Measurements from ENCODE around the gene MYO16.

MYO16 gene

DNA sequence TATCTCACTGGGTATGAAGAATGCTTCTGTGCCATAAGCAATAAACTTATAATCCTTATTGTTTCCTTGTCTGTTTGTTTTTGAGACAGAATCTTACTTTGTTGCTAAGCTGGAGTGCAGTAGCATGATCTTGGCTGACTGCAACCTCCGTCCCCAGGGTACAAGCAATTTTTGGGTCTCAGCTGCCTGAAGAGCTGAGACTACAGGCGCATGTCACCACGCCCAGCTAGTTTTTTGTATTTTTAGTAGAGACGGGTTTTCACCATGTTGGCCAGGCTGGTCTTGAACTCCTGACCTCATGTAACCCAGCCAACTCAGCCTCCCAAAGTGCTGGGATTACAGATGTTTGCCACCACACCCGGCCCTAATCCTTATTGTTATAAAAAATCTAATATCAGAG lies 112.5 kb downstream of the MYO16 start:
- no peaks in the 10 kb centered on the region for H3K36me3 Mint-ChIP-seq
- no peak overlapping the region for H3K4me3 Mint-ChIP-seq
- CTCF ChIA-PET: no interaction called here
- H3K9me3 Mint-ChIP-seq: no peaks in the 10 kb centered on the region
- DNase-seq: no peak
- H3K27ac Mint-ChIP-seq: no peak overlapping the region
- no peaks in the 10 kb centered on the region for H3K4me1 Mint-ChIP-seq
- H3K27me3 Mint-ChIP-seq: no peaks in the 10 kb centered on the region

DNA sequence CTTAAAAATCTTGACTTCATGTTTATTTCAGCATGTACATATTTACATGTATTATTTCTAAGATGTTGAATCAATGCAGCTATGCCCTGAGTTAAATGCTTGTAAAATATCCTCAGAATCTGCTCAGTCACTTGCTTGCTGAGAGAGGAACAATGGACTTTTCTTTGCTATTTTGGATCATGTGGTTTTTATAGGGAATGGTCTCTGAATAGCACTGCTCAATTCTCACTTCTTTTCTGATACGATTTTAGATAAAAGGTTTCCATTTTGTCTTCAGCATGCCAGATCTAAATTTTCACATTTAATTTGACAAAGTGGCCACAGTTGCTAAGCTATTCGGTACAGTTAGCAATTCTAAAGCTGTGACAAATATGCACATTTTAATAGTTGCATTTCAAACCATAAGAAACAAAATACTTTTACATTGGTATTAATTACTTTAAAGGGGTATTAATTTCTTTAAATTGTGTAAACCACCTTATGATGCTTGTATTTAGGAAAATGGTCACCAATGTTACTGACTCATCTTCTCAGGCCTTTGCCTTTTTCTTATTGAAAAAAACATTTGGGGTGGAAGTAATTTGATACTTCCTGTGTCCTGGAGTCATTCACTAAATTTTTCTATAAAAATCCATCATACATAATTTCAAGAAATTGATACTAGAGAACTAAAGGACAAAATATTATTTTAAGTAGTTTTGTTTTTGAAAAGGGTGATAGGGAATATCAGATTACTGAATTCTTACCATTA lies 113.5 kb downstream of the MYO16 start:
- no peak overlapping the region for H3K27ac Mint-ChIP-seq
- no peak for DNase-seq
- no peaks in the 10 kb centered on the region for H3K36me3 Mint-ChIP-seq
- no peaks in the 10 kb centered on the region for H3K9me3 Mint-ChIP-seq
- H3K4me1 Mint-ChIP-seq: no peaks in the 10 kb centered on the region
- H3K4me3 Mint-ChIP-seq: no peak overlapping the region
- no peaks in the 10 kb centered on the region for H3K27me3 Mint-ChIP-seq
- CTCF ChIA-PET: no interaction called here

DNA sequence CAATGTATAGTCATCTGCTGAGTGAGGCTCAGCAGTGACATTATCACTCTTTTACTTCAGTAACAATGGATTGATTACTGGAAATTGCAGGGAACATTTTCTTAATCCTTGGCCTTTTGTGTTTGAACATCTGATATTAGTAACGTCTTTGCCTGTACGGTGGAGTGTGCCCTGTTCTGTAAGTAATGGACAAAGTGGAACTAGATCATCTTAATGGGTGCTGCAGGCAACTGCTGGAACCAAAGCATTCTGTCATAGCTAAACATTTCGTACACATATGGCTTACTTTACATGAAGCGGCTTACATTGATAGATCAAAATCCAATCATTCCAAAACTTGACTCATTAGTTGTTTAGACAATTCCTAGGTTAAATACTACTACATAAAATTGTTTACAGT lies 114.1 kb downstream of the MYO16 start:
- no peaks in the 10 kb centered on the region for H3K9me3 Mint-ChIP-seq
- no peak overlapping the region for H3K4me3 Mint-ChIP-seq
- CTCF ChIA-PET: no interaction called here
- no peak for DNase-seq
- H3K27me3 Mint-ChIP-seq: no peaks in the 10 kb centered on the region
- H3K36me3 Mint-ChIP-seq: no peaks in the 10 kb centered on the region
- H3K27ac Mint-ChIP-seq: no peak overlapping the region
- H3K4me1 Mint-ChIP-seq: no peaks in the 10 kb centered on the region

DNA sequence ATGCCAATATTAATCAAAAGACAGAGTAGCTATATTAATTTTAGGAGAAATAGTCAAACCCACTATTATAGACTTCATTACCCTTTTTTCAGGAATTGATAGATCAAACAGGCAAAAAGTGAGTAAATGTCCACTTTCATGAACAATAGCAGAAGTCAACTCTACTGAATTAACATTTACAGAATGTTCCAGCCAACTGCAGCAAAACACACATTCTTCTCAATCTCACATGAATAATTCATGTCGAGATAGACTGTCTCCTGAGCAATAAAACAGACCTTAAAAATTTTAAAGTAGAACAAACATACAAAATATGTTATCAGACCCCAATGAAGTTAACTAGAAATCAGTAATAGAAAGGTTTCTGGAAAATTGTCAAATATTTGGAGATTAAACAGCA lies 118.4 kb downstream of the MYO16 start:
- no peaks in the 10 kb centered on the region for H3K27me3 Mint-ChIP-seq
- H3K27ac Mint-ChIP-seq: no peak overlapping the region
- H3K4me3 Mint-ChIP-seq: no peak overlapping the region
- CTCF ChIA-PET: no interaction called here
- H3K4me1 Mint-ChIP-seq: no peaks in the 10 kb centered on the region
- no peaks in the 10 kb centered on the region for H3K36me3 Mint-ChIP-seq
- H3K9me3 Mint-ChIP-seq: no peaks in the 10 kb centered on the region
- DNase-seq: no peak

DNA sequence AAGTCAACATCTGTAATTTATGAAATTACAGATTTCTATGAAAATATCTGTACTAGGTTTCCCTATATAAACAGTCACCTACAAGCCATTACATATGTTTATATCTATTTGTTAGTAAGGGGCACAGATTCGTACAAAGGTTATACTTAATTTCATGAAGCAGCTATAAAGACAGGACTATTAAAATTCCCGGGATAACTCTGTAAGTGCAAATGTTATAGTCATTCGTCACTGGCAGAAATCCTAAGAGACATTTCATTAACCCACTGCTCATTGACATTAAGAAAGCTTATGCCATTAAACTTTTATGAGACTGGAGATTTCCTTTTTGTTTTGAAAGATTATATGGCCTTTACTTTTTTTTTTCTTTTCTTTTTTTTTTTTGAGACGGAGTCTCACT lies 122.9 kb downstream of the MYO16 start:
- no peaks in the 10 kb centered on the region for H3K27me3 Mint-ChIP-seq
- no peaks in the 10 kb centered on the region for H3K4me1 Mint-ChIP-seq
- no peak overlapping the region for H3K27ac Mint-ChIP-seq
- H3K9me3 Mint-ChIP-seq: no peaks in the 10 kb centered on the region
- no peak for DNase-seq
- no peak overlapping the region for H3K4me3 Mint-ChIP-seq
- CTCF ChIA-PET: no interaction called here
- no peaks in the 10 kb centered on the region for H3K36me3 Mint-ChIP-seq

DNA sequence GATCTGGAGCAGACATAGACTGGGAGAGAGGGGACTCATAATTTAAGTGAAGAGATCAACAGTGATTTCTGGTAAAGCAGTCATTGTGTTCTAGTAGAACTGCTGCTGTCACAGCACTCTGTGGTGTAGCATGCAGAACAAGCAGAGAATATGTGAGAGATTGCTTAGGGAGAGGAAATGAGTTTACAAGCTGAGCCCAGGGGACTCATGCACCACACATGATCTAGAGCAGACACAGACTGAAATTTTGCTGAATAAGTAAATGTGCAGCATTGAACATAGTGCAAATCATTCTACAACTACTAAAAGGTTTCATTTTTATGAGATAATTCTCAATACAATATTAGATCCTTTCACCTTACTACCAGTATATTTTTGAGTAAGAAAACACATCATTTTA lies 125.7 kb downstream of the MYO16 start:
- H3K4me1 Mint-ChIP-seq: no peaks in the 10 kb centered on the region
- CTCF ChIA-PET: no interaction called here
- no peaks in the 10 kb centered on the region for H3K36me3 Mint-ChIP-seq
- no peaks in the 10 kb centered on the region for H3K9me3 Mint-ChIP-seq
- no peak for DNase-seq
- no peaks in the 10 kb centered on the region for H3K27me3 Mint-ChIP-seq
- H3K4me3 Mint-ChIP-seq: no peak overlapping the region
- no peak overlapping the region for H3K27ac Mint-ChIP-seq

DNA sequence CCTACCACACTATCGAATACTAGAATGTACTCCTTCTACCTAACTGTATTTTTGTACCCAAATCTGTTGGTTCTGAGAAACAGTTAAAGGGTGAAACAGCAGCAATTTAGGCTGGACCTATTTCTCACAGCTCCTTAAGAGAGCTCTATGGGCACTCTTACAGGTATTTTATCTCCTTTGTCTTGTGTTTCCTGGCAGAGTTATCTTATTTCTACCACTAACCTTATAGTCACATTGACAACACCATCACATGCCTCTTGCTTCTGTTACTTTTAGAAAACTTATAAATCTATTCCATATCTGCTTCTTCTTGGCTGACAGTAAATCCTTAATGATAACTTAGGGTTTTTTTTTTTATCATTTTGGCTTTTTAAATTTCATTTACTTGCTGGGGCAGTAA lies 130.7 kb downstream of the MYO16 start:
- CTCF ChIA-PET: no interaction called here
- no peak for DNase-seq
- no peak overlapping the region for H3K27ac Mint-ChIP-seq
- no peaks in the 10 kb centered on the region for H3K36me3 Mint-ChIP-seq
- H3K27me3 Mint-ChIP-seq: no peaks in the 10 kb centered on the region
- H3K4me1 Mint-ChIP-seq: no peaks in the 10 kb centered on the region
- H3K9me3 Mint-ChIP-seq: no peaks in the 10 kb centered on the region
- no peak overlapping the region for H3K4me3 Mint-ChIP-seq

DNA sequence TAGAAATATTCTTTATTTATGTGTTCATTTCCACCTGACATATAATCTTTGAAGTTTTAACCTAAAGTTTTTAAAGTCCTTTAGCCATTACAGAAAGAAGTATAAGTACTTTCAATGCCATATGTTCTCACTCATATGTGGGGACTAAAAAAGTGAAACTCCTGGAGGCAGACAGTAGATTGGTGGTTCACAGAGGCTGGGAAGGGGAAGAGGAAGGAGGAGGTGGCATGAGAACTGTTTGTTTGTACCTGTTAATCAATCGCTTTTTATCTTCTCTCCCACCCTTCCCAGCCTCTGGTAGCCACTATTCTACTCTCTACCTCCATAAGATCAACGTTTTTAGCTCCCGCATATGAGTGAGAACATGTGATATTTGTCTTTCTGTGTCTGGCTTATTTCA lies 131.1 kb downstream of the MYO16 start:
- Mint-ChIP-seq H3K27ac (no peak overlapping the region), H3K4me3 (no peak overlapping the region), H3K27me3 (no peaks in the 10 kb centered on the region), H3K9me3 (no peaks in the 10 kb centered on the region), H3K4me1 (no peaks in the 10 kb centered on the region), H3K36me3 (no peaks in the 10 kb centered on the region)
- DNase-seq: no peak
- CTCF ChIA-PET: no interaction called here

DNA sequence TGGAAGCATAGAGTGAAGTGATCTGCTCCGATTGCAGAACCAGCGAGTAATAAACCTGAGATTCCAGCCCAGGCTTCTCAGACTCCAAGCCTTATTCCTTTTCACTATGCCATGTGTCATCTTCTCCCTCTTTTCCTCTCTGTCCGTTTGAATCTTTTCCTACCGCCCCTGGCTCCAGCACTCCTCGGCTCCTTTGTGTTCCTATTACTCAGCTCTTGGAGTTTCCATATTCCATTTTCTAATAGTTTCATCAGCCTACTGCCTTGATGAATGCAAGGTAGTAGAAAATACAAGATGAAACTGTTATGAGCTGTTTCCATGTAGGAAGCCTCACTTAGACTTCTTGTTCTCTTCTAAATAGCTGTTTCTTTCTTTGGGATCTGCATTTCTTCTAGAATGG lies 138.6 kb downstream of the MYO16 start:
- H3K9me3 Mint-ChIP-seq: no peaks in the 10 kb centered on the region
- DNase-seq: no peak
- H3K4me1 Mint-ChIP-seq: no peaks in the 10 kb centered on the region
- peaks cover 6% of the 10 kb centered on the region for H3K27me3 Mint-ChIP-seq
- CTCF ChIA-PET: no interaction called here
- H3K4me3 Mint-ChIP-seq: no peak overlapping the region
- H3K36me3 Mint-ChIP-seq: no peaks in the 10 kb centered on the region
- H3K27ac Mint-ChIP-seq: no peak overlapping the region

DNA sequence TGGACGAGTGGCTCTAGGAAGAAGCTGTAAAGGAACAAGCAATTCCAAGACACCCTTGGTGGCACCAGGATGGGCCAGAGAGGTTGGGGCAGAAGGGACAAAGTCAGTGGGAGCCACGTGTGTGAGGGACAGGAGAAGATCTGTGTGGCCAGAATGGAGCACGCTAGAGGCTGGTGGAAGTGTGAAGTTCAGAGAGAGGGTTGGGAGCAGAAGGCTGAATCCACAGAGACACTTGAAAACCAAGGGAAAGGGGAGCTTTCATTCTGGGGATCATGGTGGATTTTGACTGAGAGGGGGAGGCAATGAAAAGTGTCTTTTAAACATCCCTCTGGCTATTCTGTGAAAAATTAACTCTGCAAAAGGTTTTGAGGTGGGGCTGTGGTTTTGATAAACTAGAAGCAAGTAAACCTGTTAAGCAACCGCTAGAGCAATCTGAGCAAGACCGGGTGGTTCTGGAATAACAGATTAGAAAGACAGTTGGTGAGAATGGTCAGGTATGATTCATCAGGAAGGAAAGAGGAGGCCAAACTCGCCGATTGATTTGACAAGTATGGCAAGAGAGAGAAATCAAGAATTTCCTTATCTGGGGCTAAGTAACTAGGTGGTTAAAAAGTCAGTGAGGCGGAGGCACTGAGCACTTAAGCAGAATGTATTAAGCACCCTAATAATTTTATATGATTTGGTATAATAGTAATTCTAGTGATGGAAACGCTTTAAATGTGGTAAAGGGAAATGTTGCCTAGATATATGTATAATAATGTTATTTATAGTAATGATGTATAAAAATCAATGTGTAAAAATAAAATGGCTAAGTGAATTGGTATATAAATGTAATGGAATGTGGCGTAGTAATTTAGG lies 140.0 kb downstream of the MYO16 start:
- CTCF ChIA-PET: no interaction called here
- Mint-ChIP-seq H3K9me3 (no peaks in the 10 kb centered on the region), H3K27me3 (peaks cover 6% of the 10 kb centered on the region), H3K4me3 (no peak overlapping the region), H3K4me1 (no peaks in the 10 kb centered on the region), H3K27ac (no peak overlapping the region), H3K36me3 (no peaks in the 10 kb centered on the region)
- no peak for DNase-seq

DNA sequence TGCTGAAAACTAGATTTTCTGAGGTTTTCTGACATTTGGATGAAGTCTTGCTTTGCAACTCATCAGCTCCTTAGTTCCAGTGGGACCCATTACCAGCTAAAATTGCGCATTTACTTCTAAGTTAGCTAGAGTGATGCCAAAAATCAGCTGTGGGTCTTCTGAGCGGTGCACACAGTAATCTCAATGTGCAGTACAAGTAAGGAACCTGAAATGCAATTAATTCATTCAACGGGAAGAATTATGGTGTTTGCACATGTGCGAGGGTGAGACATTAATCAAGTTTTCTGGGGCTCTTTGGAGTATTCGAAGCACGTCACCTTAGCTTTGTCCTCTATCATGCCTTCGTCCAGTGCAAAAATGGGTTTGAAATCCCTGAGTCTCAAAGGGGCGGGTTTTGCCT lies 146.2 kb downstream of the MYO16 start:
- CTCF ChIA-PET: no interaction called here
- no peak for DNase-seq
- no peak overlapping the region for H3K4me3 Mint-ChIP-seq
- no peaks in the 10 kb centered on the region for H3K27me3 Mint-ChIP-seq
- H3K9me3 Mint-ChIP-seq: no peaks in the 10 kb centered on the region
- H3K27ac Mint-ChIP-seq: no peak overlapping the region
- H3K36me3 Mint-ChIP-seq: no peaks in the 10 kb centered on the region
- H3K4me1 Mint-ChIP-seq: no peaks in the 10 kb centered on the region

DNA sequence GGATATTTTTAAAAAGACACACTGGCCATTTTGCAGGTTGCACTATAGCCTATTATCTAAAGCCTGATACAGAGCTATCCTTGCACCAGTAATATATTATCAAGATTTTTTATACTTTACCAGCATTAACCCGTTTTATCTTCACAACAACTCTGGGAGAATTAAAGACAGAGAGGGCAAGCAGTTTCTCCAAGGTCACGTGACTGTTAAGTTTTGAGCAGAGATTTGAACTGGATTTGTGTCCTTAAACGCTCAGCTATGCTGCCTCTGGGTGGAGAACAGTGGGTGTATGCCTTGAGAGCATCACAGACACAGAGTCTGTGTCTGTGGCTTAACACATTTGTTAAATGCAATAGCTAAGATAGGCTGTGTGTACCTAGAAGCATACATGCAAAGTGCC lies 147.2 kb downstream of the MYO16 start:
- Mint-ChIP-seq H3K4me1 (no peaks in the 10 kb centered on the region), H3K27ac (no peak overlapping the region), H3K36me3 (no peaks in the 10 kb centered on the region), H3K27me3 (no peaks in the 10 kb centered on the region), H3K9me3 (no peaks in the 10 kb centered on the region), H3K4me3 (no peak overlapping the region)
- no peak for DNase-seq
- CTCF ChIA-PET: no interaction called here

DNA sequence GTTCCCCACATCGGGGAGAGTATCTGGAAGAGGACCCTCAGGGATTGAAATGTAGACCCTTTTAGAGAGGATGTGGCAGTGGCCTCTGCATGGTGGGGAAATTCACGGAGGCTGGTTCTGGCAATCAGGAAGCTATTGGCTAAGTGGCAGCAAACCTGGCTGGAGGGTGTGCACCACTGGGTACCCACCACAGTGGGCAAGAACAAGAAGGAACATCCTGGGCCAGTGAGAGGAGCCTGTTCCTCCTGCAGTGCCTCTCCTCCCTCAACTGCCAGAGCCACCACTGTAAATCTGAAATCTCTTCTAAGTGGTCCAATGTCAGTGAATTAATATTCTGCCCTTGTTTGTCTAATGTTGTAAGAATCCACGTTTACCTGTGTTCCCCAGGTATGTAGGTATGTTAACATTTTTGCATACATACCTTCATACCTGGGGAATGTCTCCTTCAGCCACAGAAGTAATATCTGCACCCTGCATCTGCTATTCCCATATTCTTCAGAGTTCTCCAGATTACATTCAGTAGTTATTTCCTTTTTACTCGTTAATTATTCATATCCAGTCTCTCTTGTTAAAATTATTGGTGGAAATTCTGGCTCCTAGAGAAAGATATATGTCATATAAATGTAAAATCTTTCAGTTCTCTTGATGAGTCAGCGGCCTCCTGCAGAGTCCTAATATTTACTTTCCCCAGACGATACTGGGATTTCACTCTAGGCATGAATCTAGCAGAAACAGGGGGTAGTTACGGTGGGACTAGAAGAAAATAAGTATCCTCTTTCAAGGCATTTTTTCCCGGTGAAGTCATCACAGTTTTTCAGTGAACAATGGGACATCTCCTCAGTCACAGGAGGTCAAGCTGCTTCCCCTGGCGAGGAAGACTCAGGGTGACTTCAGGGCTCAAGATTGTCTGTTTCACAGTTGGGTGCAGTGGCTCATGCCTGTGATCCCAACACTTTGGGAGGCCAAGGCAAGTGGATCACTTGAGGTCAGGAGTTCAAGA lies 148.3 kb downstream of the MYO16 start:
- Mint-ChIP-seq H3K27ac (no peak overlapping the region), H3K9me3 (no peaks in the 10 kb centered on the region), H3K27me3 (no peaks in the 10 kb centered on the region), H3K4me1 (no peaks in the 10 kb centered on the region), H3K36me3 (no peaks in the 10 kb centered on the region), H3K4me3 (no peak overlapping the region)
- no peak for DNase-seq
- CTCF ChIA-PET: no interaction called here

DNA sequence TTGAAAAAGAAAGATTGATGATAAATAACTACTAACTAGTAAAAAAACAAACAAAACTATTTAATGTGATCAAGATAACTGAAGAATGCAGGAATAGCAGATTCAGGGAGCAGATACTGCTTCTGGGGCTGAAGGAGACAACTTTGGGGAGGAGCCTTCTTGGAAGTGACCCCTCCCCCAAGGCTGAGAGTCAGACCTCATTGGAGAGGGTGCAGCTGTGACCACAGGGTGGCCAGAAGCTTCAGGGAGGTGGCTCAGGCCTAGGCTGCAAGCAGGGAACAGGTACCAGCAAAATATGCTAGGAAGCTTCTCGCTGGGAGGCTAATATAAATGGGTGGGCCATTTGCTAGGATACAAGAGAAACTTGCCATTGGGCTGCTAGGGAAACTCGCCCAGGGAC lies 149.9 kb downstream of the MYO16 start:
- Mint-ChIP-seq H3K9me3 (no peaks in the 10 kb centered on the region), H3K27me3 (no peaks in the 10 kb centered on the region), H3K27ac (no peak overlapping the region), H3K4me3 (no peak overlapping the region), H3K4me1 (no peaks in the 10 kb centered on the region), H3K36me3 (no peaks in the 10 kb centered on the region)
- no peak for DNase-seq
- CTCF ChIA-PET: no interaction called here

Data from activated naive CD4-positive, alpha-beta T cell treated with anti-CD3 and anti-CD28 coated beads, Interleukin-2, amount 10 ng/mL, durations not matched to agents 7 days and 5 days (primary cell).